Measurements from ENCODE around the gene GANC.

GANC gene

DNA sequence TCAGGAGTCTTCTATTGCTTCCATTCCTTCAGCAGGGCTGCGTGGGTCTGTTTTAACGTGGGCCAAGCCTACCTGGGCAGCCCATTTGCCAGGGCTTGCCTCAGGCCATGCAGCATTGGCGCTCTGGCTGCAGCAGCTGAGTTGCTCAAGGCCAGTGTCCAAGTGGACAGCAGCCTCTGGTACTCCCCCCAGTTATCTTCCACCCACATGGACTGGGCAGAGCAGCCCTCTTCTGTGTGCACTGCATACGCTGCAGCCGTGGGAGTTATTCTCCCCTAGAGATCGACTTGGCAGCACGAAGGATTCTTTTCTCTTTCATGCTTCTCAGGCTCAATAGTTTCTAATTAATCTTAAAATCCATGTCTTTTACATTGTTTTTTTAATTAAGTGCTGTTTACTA is 79.4 kb downstream of the GANC start:
- no peak for DNase-seq

- DNase-seq = no peak
These were observed 80.1 kb downstream of the GANC start for GRCh38 chr15:42353061-42353460.

- DNase-seq = no peak
These were observed 81.8 kb downstream of the GANC start for GRCh38 chr15:42354824-42355223.

- no peak for DNase-seq
These were observed 82.3 kb downstream of the GANC start for GRCh38 chr15:42355291-42355690.

DNA sequence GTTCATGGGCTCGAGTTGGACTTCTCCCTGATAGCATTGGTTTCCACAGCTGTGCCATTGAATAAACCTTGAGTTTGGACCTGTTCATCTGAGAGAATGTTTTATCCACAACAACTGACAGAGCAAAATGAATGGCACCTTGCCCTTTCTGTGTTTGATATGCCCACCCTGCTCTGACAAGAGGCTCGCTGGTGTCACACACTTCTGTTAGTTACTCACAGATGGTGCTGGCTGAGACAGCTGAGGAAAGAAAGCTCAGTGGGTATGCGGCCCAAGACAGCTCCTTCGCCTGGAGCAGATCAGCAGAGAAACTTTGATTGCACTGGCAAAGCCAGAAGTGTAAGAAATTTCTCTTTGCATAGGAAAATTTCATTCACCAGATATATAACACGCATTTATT is 83.8 kb downstream of the GANC start:
- DNase-seq = no peak

DNA sequence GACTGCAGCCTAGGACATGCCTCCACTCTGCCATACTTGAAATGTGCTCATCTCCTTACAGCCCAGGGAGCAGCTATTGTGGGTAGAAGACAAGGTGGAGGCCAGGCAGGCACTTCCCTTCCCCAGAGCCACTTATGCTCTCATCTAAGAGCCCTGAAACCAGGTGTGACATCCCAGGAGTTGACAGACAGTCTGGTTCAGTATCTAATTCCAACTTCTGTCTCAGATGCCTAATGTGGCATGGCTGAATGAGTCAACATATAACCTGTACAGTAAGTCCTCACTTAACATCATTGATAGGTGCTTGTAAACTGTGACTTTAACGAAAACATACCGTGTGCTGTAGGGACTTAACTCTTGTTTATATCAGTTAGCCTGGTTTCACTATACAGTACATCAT is 85.1 kb downstream of the GANC start:
- DNase-seq = no peak

GRCh38 chr15:42359249-42359648 is 86.2 kb downstream of the GANC start, which contains the start of gene CAPN3:
CAPN3 (plus strand) TSS chr15:42359501; CDS start chr15:42359806, 305 bp downstream.
- DNase-seq = no peak

- DNase-seq = no peak
These were observed 87.0 kb downstream of the GANC start for GRCh38 chr15:42359985-42360384.

- no peak for DNase-seq
These were observed 87.6 kb downstream of the GANC start for GRCh38 chr15:42360535-42361112.

- DNase-seq = no peak
These were observed 90.5 kb downstream of the GANC start for GRCh38 chr15:42363487-42363886.

DNA sequence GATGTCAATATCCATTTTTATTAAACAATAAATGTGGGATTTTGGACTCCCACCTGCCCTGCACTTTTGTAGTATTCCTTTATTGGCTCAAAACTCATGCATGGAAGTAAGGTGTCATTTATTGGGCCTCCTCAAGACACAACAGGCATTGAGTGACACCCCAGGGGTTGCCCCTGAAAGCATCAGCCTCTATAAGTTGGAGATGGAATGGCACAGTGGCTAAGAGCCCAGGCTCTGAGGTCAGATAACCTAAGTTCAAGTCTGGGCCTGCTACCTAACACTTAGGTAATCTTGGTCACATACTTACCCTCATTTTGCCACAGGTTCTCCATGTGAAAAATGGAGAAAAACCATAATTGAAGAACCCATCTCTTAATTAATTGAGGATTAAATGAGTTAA is 90.9 kb downstream of the GANC start:
- DNase-seq = no peak

GRCh38 chr15:42364529-42364928 is 91.5 kb downstream of the GANC start:
- DNase-seq = no peak

- no peak for DNase-seq
These were observed 93.0 kb downstream of the GANC start for GRCh38 chr15:42365921-42366550.

GRCh38 chr15:42367041-42367440 is 94.0 kb downstream of the GANC start:
- no peak for DNase-seq

GRCh38 chr15:42368096-42368495 is 95.1 kb downstream of the GANC start:
- no peak for DNase-seq

DNA sequence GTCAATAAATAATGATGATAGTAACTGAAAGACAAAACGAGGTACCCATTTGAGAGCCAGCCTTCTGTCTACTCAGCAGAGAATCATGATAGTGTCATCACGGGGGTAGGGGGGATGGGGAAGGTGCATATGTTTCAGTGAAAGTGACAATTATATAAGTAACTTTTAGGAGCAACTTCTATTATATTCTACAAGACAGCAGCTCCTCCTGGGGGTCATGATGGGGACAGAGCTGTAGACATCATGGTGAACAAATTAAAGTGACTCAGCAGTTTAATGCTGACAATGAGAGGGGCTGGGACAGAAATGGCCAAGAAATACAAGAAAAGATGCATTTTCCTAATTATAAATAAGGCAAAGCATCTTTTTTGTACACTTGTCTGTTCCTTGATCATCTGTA is 98.1 kb downstream of the GANC start:
- DNase-seq = no peak

GRCh38 chr15:42373274-42373673 is 100.3 kb downstream of the GANC start:
- DNase-seq = no peak

DNA sequence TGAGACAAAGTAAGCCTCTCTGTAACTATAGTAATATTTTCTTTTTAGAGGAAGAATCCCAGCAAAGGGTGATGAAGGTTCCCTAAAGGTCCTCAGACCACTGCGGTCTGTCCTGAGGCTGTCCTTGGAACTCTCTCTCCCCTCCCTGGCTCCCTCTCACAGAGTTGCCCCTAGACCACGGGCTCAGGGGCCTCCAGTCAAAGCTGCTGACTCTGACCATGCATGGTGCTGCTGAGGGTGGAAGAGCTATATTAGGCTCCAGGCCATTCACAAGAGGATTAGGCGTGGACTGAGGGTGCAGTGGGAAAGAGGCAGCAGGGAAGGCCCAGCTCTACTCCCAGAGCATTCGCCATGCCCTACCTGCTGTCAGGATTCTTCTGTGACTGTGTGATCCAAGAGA is 100.9 kb downstream of the GANC start:
- DNase-seq = no peak

GRCh38 chr15:42374810-42375209 is 101.8 kb downstream of the GANC start:
- DNase-seq = no peak

GRCh38 chr15:42375252-42375651 is 102.3 kb downstream of the GANC start:
- no peak for DNase-seq

DNA sequence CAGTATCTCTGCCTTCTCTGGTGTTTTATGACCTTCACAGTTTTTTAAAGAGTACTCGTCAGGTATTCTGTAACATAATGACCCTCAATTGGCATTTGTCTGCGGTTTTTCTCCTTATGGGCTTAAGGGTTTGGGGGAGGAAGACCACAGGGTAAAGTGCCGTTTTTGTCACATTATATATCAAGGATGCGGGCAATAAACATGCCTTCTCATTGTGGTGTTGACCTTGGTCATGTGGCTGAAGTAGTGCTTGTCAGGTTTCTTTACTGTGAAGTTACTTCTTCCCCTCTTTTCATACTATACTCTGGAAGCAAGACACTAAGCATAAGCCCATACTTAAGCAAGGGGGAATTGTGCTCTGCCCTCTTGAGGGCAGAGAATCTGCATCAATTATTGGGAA is 102.9 kb downstream of the GANC start:
- no peak for DNase-seq

GRCh38 chr15:42378011-42378410 is 105.0 kb downstream of the GANC start:
- no peak for DNase-seq

GRCh38 chr15:42384597-42384996 is 111.6 kb downstream of the GANC start:
- no peak for DNase-seq

DNA sequence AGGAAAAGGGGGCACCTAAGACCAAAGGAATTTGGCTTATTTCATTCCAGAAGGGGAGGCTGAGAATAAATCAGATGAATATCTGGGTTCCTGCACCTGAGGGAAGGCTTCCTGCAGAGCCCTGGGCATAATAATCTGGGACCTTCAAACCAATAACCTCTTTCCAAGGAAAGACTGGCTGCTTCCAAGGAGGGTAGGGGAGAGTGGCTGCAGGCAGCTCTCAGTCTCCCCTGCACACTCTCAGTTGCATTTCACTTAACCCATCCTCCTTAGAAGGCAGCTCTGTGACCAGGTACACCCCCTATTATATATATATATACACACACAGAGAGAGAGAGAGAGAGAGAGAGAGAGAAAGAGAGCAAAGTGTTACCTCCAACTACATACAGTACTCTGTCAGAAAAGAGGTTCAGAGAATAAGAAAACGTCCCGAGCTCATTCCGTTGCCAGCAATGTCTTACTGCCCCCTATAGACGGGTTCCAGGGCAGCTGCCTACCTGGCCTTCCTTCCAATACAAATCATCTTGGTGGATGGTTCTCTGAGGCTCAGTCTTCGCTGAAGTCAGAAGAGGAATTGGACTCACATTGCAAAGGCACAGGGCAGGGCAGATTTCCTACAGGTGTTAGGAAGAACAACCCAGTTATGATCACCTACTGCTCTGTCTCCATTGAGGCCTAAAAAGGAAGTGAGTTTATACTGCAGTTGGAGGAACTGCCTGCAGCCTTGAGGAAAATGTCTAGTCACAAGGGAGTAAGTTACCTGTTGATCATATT is 112.4 kb downstream of the GANC start:
- no peak for DNase-seq
